Body of pancreas (tissue), 4 donors: ENCODE measurements around the gene RPS16. TPM values are rescaled to one million over a fixed set of nuclear protein-coding genes. Genes with fewer than 3 reads are reported as not detected.
A peak's percentile ranks its signal among the peaks of the same experiment; 100 is the strongest.

ENCODE experiments used
- ATAC-seq: fragments of 150-250 bp; one replicate; pipeline ENCODE4 v1.9.1; 2016
- DNase-seq, 4 donors: peaks; one replicate each; pipeline ENCODE4 v3.0.0-alpha.2; 2019
- H3K27ac ChIP-seq, 4 donors: fragments of 200-600 bp; sonication (generic); 1 replicate in 3 of 4; 2 replicates in 1 of 4; pipeline versions ENCODE4 v1.5.1 to v1.6.1; 2016 to 2019; ENCODE audit warnings: mild to moderate bottlenecking in 1 of 4, mixed read lengths in 1 of 4, moderate library complexity in 1 of 4
- H3K27me3 ChIP-seq, 2 donors: fragments of 200-600 bp; sonication (generic); one replicate each; pipeline ENCODE4 v1.6.0; 2016; ENCODE audit warnings: mild to moderate bottlenecking in 1 of 2
- H3K36me3 ChIP-seq, 2 donors: fragments of 200-600 bp; sonication (generic); replicated peaks in 1 of 2; 2 replicates each; pipeline ENCODE4 v1.5.1; 2016; ENCODE audit warnings: low read depth in 2 of 2; ENCODE audit not compliant: insufficient read depth in 1 of 2
- H3K4me1 ChIP-seq: fragments of 200-600 bp; sonication (generic); one replicate; pipeline ENCODE4 v1.6.0; 2016
- H3K4me3 ChIP-seq, 2 donors: fragments of 200-600 bp; sonication (generic); 1 replicate in 1 of 2; 2 replicates in 1 of 2; pipeline ENCODE4 v1.5.1; 2016 to 2019
- H3K9me3 ChIP-seq, 3 donors: fragments of 200-600 bp; sonication (generic); 1 replicate in 2 of 3; 2 replicates in 1 of 3; pipeline ENCODE4 v1.5.1; 2016
- CTCF ChIP-seq, 7 experiments: fragments of 450-650 bp in 4 of 7; fragments of 200-600 bp in 3 of 7; sonication (generic) in 3 of 7; IDR thresholded peaks; one replicate each; pipeline ENCODE4 v1.5.1; 2016 to 2019; ENCODE audit warnings: antibody characterized with exemption in 7 of 7
- POLR2A ChIP-seq, 3 donors: fragments of 450-650 bp; IDR thresholded peaks; one replicate each; pipeline ENCODE4 v1.6.1; 2016; ENCODE audit warnings: antibody characterized with exemption in 3 of 3, mild to moderate bottlenecking in 2 of 3
- WGBS, 2 donors: methylation state at CpG; one replicate each; pipeline ENCODE4 v1.1.5; 2017; 5-methylcytosine and 5-hydroxymethylcytosine counted together
- intact Hi-C: fragments of 100-400 bp; cut with DNase I; formaldehyde crosslinking; loops from one replicate; pipeline ENCODE4 v1.15.1; 2023
- total RNA-seq, 2 donors: library from RNA; depleted of rRNA; stranded (reverse); fragments of >200 nt; gene quantifications; one replicate each; pipeline ENCODE4 v1.1.0, GENCODE V29; 2016

RPS16 gene
- total RNA-seq, 2 donors from 2014 or later = 573 to 1,475 TPM

GRCh38 chr19:39417463-39418181 is 18.1 kb downstream of the RPS16 start:
- ATAC-seq (no peak), DNase-seq (no peak)
- no peak overlapping the region for H3K4me3 ChIP-seq
- intact Hi-C loops = loop anchor here (10.0 kb wide), 1 partner anchor 73 kb away; the partner anchor contains the start of gene SAMD4B
- no peak overlapping the region for H3K27ac ChIP-seq
- H3K36me3 ChIP-seq = no peaks in the 10 kb centered on the region
- peaks cover 14% of the 10 kb centered on the region for H3K4me1 ChIP-seq
- TF ChIP-seq POLR2A (IDR thresholded peaks at IDR 0.05) (no peak), CTCF (IDR thresholded peaks at IDR 0.05) (no peak)
- 79 to 89% methylated on average over 30 of the region's 30 CpGs for WGBS, 2 donors
- no peaks in the 10 kb centered on the region for H3K9me3 ChIP-seq
- no peaks in the 10 kb centered on the region for H3K27me3 ChIP-seq

GRCh38 chr19:39416152-39417120 is 19.3 kb downstream of the RPS16 start:
- H3K4me3 ChIP-seq = no peak overlapping the region
- TF ChIP-seq POLR2A (IDR thresholded peaks at IDR 0.05) = no peak
- no peak for TF ChIP-seq CTCF (IDR thresholded peaks at IDR 0.05)
- 81 to 83% methylated on average over 14 to 26 of the region's 27 CpGs for WGBS, 2 donors
- DNase-seq (no peak), ATAC-seq (no peak)
- peaks cover 23% of the 10 kb centered on the region for H3K4me1 ChIP-seq
- no peaks in the 10 kb centered on the region for H3K27me3 ChIP-seq
- no peaks in the 10 kb centered on the region for H3K36me3 ChIP-seq
- H3K9me3 ChIP-seq = no peaks in the 10 kb centered on the region
- intact Hi-C loops = loop anchor here (10.0 kb wide), 1 partner anchor 72 kb away; the partner anchor contains the start of gene SAMD4B
- no peak overlapping the region for H3K27ac ChIP-seq

GRCh38 chr19:39415111-39416046 is 20.4 kb downstream of the RPS16 start:
- no peaks in the 10 kb centered on the region for H3K9me3 ChIP-seq
- no peak overlapping the region for H3K27ac ChIP-seq
- H3K27me3 ChIP-seq = no peaks in the 10 kb centered on the region
- no peak for DNase-seq
- 71 to 74% methylated on average over 23 to 34 of the region's 35 CpGs for WGBS, 2 donors
- peaks cover 34% of the 10 kb centered on the region for H3K4me1 ChIP-seq
- no peak overlapping the region for H3K4me3 ChIP-seq
- ATAC-seq = no peak
- TF ChIP-seq CTCF (IDR thresholded peaks at IDR 0.05) (no peak), POLR2A (IDR thresholded peaks at IDR 0.05) (no peak)
- intact Hi-C loops = loop anchor here (10.0 kb wide), 1 partner anchor 71 kb away; the partner anchor contains the start of gene SAMD4B
- H3K36me3 ChIP-seq = no peaks in the 10 kb centered on the region

- intact Hi-C loops = loop anchor here (10.0 kb wide), 1 partner anchor 69 kb away; the partner anchor contains the start of gene SAMD4B
- H3K27ac ChIP-seq = peak overlapping the region in 3 of 4 donors; percentile 64 to 98 (median 78)
- H3K4me1 ChIP-seq = peaks cover 40% of the 10 kb centered on the region
- ATAC-seq (no peak), DNase-seq (no peak)
- H3K9me3 ChIP-seq = no peaks in the 10 kb centered on the region
- 66 to 75% methylated on average over 14 to 18 of the region's 18 CpGs for WGBS, 2 donors
- no peaks in the 10 kb centered on the region for H3K36me3 ChIP-seq
- no peak for TF ChIP-seq POLR2A (IDR thresholded peaks at IDR 0.05)
- TF ChIP-seq CTCF (IDR thresholded peaks at IDR 0.05) = no peak
- no peaks in the 10 kb centered on the region for H3K27me3 ChIP-seq
- no peak overlapping the region for H3K4me3 ChIP-seq
These were observed 21.7 kb downstream of the RPS16 start for GRCh38 chr19:39413911-39414608.
